Upper lobe of right lung (tissue), 1 donor: ENCODE measurements around the gene PIAS1. TPM values are rescaled to one million over a fixed set of nuclear protein-coding genes. Genes with fewer than 3 reads are reported as not detected.

Experiments
- ATAC-seq: fragments of 200-7000 bp; cut with Tn5 transposase; one replicate; pipeline ENCODE4 v1.9.1; 2020; ENCODE audit warnings: mild to moderate bottlenecking, moderate library complexity
- DNase-seq: peaks from one replicate; pipeline ENCODE4 v3.0.0-alpha.2; 2020
- H3K27ac ChIP-seq: fragments of 200-600 bp; one replicate; pipeline ENCODE4 v1.8.0; 2022
- H3K27me3 ChIP-seq: fragments of 200-600 bp; one replicate; pipeline ENCODE4 v1.8.0; 2022; ENCODE audit warnings: mild to moderate bottlenecking
- H3K36me3 ChIP-seq: fragments of 200-600 bp; one replicate; pipeline ENCODE4 v1.8.0; 2022
- H3K4me1 ChIP-seq: fragments of 200-600 bp; one replicate; pipeline ENCODE4 v1.8.0; 2022
- H3K4me3 ChIP-seq: fragments of 200-600 bp; one replicate; pipeline ENCODE4 v1.8.0; 2022; ENCODE audit warnings: mild to moderate bottlenecking
- H3K9me3 ChIP-seq: fragments of 200-600 bp; one replicate; pipeline ENCODE4 v1.8.0; 2022
- intact Hi-C: fragments of 100-400 bp; cut with DNase I; formaldehyde crosslinking; loops from one replicate; pipeline ENCODE4 v1.11.0; 2022
- total RNA-seq: library from RNA; stranded (reverse); fragmentation: NEBNext Ultra II Directional; extraction: Animal tissue kit (Norgen Biotek cat#: 25700); gene quantifications from one replicate; pipeline ENCODE4 v1.2.1, GENCODE V29; 2021
- TF ChIP-seq, protein P1 (sequence below): fragments of 200-600 bp; IDR thresholded peaks from one replicate; pipeline ENCODE4 v1.8.0; 2022; ENCODE audit warnings: antibody characterized with exemption
- donor health status: DM: no; HTN: yes; CAD: no; lungs with severe emphysema.

PIAS1 gene
- total RNA-seq, 1 donor from 2014 or later: 62.0 TPM

DNA sequence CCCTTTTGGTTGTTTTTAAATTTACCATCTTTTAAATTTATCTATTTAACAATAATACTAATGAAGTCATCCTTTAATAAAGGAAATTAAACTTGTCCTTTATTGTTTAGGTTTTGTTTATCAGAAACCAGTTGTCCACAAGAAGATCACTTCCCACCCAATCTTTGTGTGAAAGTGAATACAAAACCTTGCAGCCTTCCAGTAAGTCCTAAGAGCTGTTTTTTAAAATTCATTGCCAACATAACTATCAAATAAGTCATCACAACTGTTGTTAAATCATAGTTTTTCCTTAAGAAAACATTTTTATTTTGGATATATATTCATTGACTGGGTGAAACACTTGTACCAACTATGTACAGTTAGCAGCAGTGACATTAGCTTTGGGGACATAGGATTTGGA, 91.6 kb downstream of the PIAS1 start:
- Histone ChIP-seq H3K4me1 (no peaks in the 10 kb centered on the region), H3K4me3 (no peak overlapping the region), H3K9me3 (no peaks in the 10 kb centered on the region), H3K36me3 (peaks cover 41% of the 10 kb centered on the region), H3K27ac (no peak overlapping the region), H3K27me3 (no peaks in the 10 kb centered on the region)
- intact Hi-C loops: no loop called here
- ATAC-seq (no peak), DNase-seq (no peak)
- TF ChIP-seq, protein P1, sequence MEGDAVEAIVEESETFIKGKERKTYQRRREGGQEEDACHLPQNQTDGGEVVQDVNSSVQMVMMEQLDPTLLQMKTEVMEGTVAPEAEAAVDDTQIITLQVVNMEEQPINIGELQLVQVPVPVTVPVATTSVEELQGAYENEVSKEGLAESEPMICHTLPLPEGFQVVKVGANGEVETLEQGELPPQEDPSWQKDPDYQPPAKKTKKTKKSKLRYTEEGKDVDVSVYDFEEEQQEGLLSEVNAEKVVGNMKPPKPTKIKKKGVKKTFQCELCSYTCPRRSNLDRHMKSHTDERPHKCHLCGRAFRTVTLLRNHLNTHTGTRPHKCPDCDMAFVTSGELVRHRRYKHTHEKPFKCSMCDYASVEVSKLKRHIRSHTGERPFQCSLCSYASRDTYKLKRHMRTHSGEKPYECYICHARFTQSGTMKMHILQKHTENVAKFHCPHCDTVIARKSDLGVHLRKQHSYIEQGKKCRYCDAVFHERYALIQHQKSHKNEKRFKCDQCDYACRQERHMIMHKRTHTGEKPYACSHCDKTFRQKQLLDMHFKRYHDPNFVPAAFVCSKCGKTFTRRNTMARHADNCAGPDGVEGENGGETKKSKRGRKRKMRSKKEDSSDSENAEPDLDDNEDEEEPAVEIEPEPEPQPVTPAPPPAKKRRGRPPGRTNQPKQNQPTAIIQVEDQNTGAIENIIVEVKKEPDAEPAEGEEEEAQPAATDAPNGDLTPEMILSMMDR: no peak

DNA sequence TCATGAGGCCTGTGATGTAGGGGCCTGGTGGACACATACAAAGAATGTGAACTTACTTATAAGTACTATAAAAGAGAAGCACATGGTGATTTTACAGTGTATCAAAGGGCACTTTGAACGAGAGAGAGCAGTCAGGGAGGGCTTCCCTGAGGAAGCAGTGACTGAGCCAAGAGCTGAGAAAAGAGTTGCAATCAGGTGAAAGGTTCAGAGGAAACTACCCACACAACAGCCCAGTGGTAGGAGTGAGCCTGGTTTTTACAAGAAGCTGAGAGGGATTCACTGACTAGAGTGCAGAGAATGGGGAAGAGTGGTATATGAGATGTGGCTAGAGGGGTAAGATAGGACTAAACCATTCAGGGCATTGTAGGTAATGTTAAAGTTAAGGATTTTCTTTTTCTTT, 93.9 kb downstream of the PIAS1 start:
- Histone ChIP-seq H3K27me3 (no peaks in the 10 kb centered on the region), H3K36me3 (peaks cover 35% of the 10 kb centered on the region), H3K9me3 (no peaks in the 10 kb centered on the region), H3K27ac (no peak overlapping the region), H3K4me1 (no peaks in the 10 kb centered on the region), H3K4me3 (no peak overlapping the region)
- TF ChIP-seq, protein P1: no peak
- DNase-seq (no peak), ATAC-seq (peak; percentile 96)
- intact Hi-C loops: no loop called here

DNA sequence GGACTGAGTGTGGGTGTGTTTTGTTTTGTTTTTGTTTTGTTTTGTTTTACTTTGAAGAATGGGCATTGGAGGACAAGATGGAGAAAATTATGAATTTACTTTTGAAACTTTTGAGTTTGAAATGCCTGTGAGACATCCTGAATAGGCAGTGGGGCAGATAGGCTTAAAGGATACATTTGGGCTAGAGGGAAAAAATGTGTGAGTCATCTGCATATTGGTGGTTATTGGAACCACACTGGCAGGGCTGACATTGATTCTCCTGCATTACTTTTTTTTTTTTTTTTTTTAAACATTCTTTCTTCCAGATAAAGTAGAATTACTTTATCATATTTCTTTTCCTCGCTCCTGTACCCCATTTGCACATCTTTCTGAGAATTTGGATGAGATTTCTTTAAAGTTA, 94.9 kb downstream of the PIAS1 start:
- Histone ChIP-seq H3K9me3 (no peaks in the 10 kb centered on the region), H3K4me3 (no peak overlapping the region)

DNA sequence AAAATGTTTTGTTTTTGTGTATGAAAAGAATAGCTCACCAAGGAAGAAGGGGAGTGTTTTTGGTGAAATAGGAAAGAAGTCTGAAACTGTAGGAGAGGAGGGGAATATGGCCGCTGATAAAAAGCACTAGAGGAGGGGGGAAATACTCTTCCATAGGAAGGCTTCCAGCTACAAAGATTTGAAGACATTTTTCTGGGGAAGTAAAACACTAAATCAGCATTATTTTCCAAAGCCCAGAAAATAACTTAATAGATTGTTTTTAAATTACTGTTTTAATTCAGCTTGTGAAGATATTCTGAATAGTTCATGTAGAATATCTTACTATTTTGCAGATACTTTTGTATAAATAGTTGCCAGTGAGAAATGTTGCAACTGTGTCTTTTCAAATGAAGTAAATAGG, 96.1 kb downstream of the PIAS1 start:
- Histone ChIP-seq H3K4me1 (no peaks in the 10 kb centered on the region), H3K27ac (no peak overlapping the region), H3K36me3 (peaks cover 42% of the 10 kb centered on the region), H3K4me3 (no peak overlapping the region), H3K9me3 (no peaks in the 10 kb centered on the region), H3K27me3 (no peaks in the 10 kb centered on the region)
- intact Hi-C loops: no loop called here
- ATAC-seq (no peak), DNase-seq (no peak)
- TF ChIP-seq, protein P1: no peak

More for the DNA sequence above, 94.9 kb downstream of the PIAS1 start:
- DNase-seq: no peak
- Histone ChIP-seq H3K4me1 (no peaks in the 10 kb centered on the region), H3K36me3 (peaks cover 38% of the 10 kb centered on the region), H3K27me3 (no peaks in the 10 kb centered on the region), H3K27ac (no peak overlapping the region)
- TF ChIP-seq, protein P1: no peak
- no peak for ATAC-seq
- intact Hi-C loops: no loop called here

DNA sequence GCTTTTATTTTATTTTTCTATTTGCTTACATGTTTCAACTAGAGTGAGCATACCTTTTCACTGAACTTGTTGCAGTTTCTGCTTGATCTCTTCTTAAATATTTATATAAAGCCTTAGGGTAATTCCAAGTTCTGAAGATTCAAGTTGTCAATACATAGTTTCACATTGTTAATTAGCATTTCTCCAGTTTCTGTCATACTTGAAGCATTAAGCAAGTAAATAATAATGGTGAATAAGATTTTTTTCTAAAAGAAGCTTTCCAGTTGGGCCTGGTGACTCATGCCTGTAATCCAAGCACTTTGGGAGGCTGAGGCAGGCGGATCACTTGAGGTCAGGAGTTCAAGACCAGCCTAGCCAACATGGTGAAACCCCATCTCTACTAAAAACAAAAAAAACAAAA, 97.2 kb downstream of the PIAS1 start:
- H3K27ac ChIP-seq: no peak overlapping the region
- peaks cover 40% of the 10 kb centered on the region for H3K36me3 ChIP-seq
- H3K4me3 ChIP-seq: no peak overlapping the region
- no peak for ATAC-seq
- H3K9me3 ChIP-seq: no peaks in the 10 kb centered on the region
- TF ChIP-seq, protein P1: no peak
- H3K4me1 ChIP-seq: no peaks in the 10 kb centered on the region
- no peaks in the 10 kb centered on the region for H3K27me3 ChIP-seq
- DNase-seq: no peak
- intact Hi-C loops: no loop called here

DNA sequence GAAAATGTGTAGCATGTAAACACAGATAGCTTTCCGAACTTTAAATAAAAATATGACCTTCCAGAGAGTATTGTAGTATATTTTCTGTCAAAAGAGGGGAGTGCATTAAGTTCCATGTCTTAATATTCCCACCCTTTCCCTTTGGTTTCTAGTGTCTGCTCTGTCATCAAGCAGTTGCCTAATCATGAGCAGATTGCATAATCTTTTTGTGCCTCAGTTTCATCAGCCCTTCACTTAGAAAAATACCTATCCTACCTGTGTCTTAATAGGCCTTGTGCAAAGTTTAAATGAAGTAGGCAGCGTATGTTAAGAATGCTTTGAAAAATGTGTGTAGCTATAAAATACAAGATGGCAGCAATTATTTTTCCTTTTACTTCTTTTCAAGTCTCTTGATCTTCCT, 98.2 kb downstream of the PIAS1 start:
- H3K4me1 ChIP-seq: no peaks in the 10 kb centered on the region
- intact Hi-C loops: no loop called here
- DNase-seq (no peak), ATAC-seq (no peak)
- H3K4me3 ChIP-seq: no peak overlapping the region
- H3K27me3 ChIP-seq: no peaks in the 10 kb centered on the region
- TF ChIP-seq, protein P1: no peak
- no peak overlapping the region for H3K27ac ChIP-seq
- H3K36me3 ChIP-seq: peaks cover 33% of the 10 kb centered on the region
- H3K9me3 ChIP-seq: no peaks in the 10 kb centered on the region
